Measurements from ENCODE around the gene RDH16.
"Not testable (repeated sequence)": the region's sequence is repeated elsewhere in the genome, so short reads cannot be mapped to it uniquely, and the experiment has no call there.

RDH16 gene

DNA sequence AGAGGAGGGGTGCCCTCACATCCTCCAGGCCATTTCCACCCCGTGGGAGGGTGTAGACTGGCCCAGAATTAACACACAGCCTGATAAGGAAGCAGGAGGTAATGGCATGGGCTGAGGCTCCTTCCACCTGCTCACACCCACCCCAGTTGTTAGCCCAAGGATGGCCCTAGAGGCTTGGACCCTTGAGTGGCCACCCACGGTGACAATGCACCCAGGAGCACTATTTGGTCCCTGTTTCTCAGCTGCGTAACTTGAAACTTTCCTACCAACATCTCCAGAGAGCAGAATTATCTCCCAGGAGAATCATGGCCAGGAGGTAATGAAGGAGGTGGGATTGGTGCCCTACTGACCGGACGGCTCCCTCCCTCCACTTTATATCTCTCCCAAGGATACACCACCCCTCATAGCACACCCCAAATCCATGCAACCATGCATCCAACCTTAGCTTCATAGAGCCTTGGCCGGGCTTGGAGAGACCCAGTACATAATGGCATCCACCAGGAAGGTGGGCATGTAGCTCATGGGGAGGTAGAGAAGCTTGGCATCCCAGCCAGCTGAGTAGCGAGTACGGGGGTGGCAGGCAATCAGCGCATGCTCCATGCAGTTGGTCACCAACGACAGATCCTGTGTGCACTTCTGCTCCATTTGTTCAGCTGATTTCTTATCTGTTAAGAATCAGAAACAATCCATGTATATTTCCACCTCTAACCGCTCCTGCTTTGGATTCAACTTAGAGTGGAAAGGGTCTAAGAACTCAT lies 5.6 kb downstream of the RDH16 start:
- no peak for DNase-seq

DNA sequence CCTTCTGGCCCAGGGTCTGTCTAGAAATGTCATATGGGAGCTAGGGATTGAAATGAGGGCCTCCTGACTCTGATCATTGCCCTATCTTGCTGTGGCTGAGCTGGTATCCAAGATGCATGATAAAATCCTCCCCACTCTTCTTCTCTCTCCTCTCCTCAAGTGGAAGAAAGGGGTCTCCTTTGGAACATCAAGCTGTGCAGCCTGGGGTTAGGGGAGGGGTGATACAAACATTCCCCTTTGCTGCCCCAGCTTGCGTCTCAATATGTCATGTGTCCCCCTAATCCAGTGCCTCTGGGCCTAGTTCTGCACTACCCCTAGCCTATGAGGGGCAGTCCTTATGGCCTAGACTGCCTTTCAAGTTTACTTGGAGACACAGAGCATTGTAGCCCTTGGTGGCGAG lies 8.5 kb downstream of the RDH16 start:
- DNase-seq, result no peak

DNA sequence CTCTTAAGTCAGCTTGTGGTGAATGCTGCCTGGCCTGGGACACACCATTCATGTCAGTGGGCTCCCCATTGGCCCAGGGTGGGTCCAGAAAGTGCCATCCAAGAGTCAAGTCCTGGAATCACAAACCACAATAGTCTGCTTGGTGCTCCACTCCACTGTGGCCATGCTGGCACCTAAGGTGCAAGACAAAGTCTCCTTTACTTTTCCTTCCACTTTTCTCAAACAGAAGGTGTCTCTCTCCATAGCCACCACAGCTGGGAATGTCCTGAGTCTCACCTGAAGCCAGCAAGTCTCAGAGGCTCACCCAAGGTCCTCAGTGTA lies 9.0 kb downstream of the RDH16 start:
- no peak for DNase-seq

DNA sequence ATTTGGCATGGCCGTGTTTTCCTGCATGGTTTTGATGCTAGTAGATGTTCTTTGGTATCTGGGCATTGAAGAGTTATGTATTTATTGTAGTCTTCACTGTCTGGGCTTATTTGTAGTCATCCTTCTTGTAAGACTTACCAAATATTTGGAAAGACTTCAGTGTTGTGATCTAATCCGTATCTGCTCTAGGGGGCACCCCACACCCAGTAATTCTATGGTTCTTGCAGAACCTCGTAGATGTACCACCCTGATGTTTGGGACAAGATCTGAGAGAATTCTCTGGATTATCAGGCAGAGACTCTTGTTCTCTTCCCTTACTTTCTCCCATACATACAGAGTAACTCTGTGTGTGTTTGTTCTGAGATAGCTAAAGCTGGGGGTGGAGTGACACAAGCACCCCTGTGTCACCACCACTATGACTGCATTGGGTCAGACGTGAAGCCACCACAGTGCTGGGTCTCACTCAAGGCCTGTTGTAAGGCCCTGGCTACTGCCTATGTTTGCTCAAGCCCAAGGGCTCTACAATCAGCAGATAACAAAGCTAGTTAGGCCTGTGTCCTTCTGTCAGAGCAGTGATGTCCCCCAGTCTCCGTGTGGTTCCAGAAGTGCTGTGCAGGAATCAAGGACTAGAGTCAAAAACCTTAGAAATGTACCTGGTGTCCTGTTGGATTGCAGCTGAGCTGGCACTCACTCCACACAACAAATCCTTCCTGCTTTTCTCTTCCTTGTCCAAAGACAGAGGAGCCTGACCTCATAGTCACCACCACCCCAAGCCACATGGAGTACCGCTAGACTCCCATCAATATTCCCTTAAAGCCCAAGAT lies 9.6 kb downstream of the RDH16 start:
- no peak for DNase-seq

DNA sequence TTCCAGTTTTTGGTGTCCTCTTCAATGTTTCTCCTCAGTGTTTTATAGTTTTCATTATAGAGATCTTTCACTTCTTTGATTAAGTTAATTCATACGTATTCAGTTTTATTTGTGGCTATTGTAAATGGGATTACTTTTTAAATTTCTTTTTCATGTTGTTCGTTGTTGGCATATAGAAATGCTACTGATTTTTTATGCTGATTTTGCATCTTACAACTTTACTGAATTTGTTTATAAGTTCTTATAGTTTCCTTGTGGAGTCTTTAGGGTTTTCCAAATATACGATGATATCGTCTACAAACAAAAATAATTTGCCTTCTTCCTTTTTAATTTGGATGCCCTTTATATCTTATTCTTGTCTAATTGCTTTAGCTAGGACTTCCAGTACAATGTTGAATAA lies 13.5 kb downstream of the RDH16 start:
- DNase-seq, result no peak

DNA sequence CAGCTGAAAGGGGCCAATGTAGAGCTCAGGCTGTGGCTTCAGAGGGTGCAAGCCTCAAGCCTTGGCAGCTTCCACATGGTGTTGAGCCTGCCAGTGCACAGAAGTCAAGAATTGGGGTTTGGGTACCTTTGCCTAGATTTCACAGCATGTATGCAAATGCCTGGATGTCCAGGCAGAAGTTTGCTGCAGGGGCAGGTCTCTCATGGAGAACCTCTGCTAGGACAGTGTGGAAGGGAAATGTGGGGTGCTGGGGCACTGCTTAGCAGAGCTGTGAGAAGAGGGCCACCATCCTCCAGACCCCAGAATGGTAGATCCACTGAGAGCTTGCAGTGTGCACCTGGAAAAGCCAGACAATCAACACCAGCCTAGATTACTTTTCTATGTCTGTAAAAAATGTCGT lies 14.0 kb downstream of the RDH16 start:
- DNase-seq, result not testable (repeated sequence)

DNA sequence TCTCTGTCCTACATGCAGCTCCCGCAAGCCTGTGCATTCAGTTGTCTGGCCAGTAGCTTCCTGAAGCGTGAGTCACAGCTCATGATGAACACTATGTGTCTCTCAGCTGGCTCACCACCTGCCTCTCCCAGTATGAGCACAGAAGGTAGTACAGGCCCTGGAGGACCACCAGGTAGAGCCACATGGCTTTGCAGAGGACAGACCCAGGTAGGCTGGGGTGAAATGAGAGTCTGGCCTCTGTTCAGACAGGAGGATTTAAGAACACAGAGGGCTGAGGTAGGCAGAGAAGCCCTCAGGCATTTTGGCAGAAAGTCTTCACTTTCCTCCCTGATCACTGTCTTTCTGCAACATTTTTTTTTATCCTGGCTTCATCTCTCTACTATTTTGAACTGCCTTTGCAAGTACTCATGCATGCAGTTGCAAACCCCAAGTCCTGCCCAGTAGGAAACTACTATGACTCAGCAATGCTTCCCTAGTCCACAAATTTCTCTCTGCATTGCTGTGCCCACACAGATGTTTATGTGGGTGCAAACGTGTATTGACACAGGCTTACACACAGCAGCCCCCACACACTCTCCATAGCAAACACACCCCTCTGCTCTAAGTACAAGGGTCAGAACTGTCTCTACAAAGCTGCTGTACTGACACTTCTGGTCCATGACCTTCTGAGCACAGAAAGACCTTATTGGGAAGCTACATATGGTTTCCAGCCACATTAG lies 15.9 kb downstream of the RDH16 start:
- no peak for DNase-seq

DNA sequence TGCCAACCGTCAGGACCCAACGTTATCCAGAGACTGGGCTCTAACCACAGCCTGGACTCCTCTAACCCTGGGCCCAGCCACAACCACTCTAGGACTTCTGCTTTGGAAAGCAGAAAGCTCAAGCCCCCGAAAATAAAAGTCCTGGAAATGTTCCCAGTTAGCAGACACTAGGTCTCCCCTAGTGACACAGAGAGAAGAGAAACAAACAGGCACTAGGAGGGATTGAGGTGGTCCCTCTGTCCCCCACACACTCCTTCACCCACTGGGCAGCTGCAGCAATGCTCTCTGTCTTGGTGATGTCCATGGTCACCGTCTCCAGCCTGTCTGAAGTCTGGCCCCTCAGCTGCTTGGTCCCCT lies 16.5 kb downstream of the RDH16 start:
- not testable (repeated sequence) for DNase-seq

DNA sequence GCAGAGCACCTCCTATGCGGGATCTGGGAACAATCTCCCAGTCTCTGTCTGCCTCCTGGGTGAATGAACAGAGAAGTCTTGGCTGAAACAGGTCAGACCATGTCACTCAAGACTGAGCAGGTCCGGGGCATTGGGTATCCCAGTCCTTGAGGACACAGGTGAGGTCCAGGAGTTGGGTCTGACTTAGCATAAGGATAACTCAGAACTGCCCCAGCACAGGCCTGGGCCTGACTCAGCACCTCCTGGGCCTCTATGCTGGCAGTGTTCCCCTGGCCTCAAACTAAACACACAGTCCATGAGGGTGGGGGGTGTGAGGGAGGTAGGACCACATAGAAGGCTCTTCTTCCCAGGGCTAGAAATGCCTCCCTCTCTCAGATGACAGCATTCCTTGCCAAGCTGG lies 21.7 kb downstream of the RDH16 start:
- DNase-seq, result no peak

DNA sequence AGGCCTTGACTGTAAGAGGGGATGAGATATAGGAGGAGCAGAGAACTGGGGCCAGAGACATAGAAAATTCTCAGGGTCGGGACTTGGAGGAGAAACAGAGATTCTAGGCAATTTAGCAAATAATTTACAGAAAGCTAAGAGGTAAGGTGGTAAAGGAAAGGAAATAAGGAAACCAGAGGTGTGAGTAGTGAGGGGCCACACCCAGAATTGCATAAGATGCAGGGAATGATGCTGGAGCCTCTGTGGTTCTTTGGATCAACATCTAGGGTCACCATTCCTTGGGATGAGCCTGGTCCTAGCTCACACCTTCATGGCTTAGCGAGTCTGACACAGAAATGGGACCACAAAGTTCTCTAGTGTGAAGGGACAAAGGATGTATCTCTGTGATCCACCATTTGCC lies 22.3 kb downstream of the RDH16 start:
- no peak for DNase-seq

DNA sequence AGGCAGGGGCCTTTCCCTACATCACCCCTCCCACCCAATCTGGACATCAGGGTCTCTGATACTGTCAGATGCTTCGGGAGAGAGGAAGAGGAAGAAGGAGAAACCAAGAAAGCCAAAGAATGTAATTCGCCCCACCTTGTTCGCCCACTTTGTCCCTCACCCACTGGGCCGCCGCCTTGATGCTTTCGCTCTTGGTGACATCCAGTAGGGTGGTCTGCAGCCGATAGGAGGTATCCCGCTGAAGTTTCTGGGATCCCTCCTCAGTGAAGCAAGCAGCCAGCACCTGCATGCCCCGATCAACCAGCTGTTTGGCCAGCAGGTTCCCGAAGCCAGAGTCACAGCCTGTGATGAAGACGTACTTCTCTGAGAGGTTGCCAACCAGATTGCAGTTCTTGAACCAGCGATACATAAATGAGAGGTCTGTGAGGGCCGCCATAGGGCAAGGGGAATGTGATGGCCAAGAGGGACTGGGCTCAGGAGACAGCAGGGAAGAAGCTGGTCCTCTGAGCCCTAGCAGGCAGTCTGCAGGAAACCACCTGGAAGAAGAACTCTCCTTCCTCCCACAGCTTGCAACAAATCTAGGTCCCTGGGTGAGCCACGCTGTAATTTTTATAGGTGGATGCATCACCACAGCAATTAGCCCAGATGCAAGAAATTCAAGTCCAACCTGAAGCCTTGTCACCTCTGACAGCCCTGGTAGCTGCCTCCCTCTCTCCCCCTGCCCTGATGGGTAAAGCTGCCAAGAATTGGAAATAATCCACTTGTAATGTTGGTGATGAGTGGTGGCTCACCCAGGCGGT lies 23.4 kb downstream of the RDH16 start, which contains the start of gene SDR9C7:
Gene SDR9C7 (minus strand): TSS at position 583 of the 800 bp plus-strand sequence. CDS start 147 bp downstream, at position 436.
- no peak for DNase-seq

DNA sequence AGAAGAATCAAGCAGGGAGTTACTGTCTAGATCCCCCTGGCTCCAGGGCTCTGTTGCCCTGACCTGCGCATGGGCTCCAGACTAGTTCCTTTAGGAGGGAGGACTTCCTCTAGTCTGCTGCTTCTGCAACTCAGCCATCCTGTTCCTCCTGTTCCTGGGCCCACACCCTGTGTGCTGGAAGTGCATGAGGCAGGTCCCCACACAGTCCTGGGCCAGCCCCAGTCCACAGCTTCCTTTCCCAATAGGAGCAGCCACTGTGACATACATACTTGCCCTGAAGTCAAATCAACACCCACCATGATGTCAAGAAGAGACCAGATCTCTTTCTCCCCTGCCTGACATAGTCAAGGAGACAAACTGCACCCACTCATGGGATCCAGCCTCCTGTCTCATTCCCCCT lies 24.5 kb downstream of the RDH16 start:
- DNase-seq, result no peak

DNA sequence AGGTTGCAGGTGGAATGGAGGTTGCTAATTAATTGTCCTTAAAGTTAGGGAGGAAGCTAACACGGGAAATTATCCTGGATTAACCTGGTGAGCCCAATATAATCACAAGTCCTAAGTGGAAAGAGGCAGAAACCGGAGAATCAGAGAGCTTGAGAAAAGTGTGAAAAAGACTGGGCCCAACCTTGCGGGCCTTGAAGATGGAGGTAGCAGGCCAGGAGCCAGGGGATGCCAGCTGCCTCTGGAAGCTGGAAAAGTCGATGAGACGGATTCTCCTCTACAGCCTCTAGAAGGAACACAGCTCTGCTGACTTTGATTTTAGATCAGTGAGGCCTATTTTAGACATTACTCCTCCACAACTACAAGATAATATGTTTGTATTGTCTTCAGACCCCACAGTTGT lies 25.3 kb downstream of the RDH16 start:
- DNase-seq, result no peak

DNA sequence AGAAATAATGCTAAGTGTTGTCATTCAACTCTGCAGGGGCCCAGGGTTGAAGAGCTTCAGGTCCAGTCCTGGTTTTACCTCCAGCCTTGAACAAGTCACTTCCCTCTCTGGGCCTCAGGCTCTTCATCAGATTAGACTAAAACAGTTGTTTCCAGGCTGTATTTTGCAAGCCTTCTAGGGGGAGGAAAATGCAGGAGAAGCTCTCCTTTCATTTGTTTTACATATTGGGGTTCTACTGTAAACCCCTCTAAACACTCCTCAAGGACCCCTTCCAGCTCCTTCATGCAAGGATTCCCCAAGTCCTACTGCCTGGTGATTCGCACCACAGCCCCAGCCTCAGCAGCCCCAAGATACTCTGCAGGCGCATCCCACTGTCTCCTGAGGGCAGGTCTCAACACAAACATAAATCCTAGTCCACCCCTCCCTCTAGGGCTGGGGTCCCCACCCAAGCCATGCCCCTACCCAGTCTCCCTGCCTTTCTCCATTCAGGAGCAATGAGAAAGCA lies 25.9 kb downstream of the RDH16 start:
- no peak for DNase-seq

DNA sequence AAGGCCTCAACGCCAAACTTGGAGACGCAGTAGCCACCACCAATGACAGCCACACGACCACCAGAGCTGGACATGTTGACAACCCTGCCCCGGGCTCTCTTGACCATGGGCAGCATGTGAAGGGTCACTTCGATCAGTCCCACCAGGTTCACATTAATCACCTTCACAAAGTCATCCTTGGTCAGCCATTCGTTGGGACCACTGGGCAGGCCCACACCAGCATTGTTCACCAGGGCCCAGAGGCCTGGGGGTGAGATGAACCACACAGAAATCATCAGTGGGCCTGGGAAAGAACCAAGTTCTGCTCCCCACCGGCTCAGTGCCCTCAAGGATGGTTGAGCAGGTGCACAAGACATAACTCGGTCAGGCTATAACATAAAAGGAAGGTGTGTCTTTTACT lies 27.2 kb downstream of the RDH16 start:
- no peak for DNase-seq

DNA sequence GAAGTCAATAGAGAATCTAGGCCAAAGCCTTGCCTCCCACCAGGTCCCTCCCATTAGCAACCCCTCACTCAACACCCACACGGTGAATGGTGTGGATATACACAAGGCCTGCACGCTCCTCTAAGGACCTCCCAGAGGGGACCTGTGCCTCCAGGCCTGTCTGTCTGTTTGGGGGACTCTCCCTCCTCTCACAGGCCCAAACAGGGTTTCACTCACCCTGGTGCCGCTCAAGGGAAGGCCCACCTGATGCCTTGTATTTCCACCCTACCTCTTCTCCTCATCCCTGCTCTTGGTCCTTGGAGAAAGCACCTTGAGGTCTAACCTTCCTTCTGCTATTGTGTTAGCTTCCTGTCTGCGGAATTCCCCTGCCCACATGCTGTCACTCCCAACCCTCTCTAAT lies 27.6 kb downstream of the RDH16 start:
- DNase-seq, result no peak

DNA sequence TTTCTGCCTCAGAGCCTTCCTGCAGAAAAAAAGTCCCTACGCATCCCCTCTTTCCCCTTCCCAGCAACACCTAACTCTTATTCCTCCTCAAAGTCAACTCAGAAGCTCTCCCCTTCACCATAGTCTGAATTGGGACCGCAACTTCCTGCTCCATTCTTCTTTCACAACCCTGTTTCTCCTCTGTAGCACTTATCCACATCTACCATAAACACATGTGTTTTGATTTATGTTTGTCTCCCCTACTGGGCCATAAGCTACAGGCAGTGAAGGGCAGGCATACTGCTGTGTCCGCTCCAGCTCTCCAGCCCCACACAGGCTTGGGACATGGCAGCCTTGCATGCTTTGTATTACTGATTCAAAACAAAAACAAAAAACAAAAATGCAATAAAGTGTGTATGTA lies 29.1 kb downstream of the RDH16 start:
- no peak for DNase-seq

DNA sequence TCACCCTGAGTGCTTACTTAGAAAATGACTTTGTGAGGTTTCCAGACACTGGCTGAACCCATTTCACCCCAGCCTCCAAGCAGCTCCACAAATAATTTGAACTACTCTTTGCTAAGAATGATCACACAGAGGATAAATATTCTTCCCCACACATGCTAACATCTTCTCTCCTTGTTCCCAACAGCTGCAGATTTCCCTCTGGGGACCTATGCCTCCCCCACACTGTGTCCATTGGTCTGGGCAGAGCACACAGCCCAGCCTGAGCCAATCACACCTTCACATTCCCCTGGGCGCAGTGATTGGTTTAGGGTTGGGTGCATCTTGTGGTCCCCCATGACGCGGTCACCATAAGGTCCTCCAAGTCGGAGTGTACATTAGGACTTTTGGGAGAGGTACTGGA lies 30.1 kb downstream of the RDH16 start:
- no peak for DNase-seq

DNA sequence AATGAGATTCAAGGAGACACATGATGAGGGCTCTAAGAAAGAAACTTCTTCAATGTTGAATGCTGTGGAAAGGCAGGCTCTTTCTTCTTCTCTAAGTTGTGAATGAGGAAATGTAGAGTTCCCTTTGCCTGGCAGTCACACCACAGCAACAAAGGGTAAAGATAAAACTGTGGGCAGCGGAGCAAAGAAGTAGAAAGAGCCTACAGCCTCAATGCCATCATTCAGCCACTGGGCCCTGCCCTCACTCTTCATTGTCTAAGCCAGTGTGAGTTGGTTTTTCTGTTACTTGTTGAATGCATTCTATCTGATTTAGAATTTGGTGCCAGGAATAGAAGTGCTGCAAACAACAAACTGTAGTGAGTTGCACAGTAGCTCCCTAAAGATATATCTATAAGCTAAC lies 35.4 kb downstream of the RDH16 start:
- DNase-seq, result no peak

DNA sequence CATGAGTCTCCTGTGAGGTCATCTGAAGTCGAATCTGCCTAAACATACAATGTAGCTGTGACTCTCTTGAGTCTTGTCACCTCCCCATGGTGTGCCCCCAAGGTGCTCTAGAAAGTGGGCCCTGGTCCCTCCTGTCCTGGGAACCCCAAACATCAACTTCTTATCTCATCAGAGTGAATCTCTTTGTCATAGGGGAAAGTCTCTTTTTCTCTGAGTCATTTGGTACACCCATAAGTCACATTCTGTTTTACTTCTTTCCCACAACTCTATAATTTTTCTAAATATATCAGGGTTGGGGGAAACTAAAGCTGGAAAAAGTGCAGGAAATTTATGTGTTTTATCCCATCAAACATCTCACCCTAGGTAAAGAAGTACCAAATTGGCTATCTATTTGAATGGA lies 36.1 kb downstream of the RDH16 start:
- DNase-seq, result no peak

DNA sequence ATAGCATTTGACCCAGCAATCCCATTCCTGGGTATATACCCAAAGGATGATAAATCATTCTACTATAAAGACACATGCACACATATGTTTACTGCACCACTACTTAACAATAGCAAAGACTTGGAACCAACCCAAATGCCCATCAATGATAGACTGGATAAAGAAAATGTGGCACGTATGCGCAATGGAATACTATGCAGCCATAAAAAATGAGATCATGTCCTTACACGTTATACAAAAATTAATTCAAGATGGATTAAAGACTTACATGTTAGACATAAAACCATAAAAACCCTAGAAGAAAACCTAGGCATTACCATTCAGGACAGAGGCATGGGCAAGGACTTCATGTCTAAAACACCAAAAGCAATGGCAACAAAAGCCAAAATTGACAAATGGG lies 39.3 kb downstream of the RDH16 start:
- not testable (repeated sequence) for DNase-seq

DNA sequence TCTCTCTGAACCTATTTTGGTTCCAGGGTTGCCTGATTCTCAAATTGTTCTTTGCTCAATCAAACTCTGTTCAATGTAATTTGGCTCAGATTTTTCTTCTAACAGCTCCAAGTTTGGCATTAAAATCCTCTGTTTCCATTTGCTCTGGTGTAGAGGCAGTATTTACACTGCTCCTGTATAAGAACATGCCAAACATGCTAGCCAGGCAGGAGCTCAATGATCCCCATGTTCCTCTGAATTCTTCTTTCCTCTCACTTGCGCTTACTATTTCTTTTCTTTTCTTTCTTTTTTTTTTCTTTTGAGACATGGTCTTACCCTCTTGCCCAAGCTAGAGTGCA lies 40.4 kb downstream of the RDH16 start:
- DNase-seq, result no peak
